ENCODE data around the gene CNEP1R1.

The CNEP1R1 gene

DNA sequence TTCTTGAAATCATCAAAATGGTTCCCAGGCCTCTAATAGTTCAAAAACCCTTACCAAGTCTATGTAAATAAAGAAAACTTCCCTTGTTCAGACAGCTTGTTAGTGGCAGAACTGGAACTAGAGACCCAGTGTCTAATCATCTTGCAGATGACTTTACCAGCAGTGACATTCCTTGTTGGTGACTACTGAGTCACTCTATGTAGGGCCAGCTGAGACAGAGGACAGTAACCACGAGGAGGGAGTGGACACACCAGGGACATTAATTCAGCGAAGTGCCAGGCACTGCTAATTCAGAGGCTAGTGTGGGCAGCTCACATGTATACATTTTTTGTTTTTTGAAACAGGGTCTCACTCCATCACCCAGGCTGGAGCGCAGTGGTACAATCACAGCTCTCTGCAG, 34.6 kb downstream of the CNEP1R1 start:
- no peak overlapping the region for H3K4me3 ChIP-seq (ENCODE audit: low read depth, low read length)

DNA sequence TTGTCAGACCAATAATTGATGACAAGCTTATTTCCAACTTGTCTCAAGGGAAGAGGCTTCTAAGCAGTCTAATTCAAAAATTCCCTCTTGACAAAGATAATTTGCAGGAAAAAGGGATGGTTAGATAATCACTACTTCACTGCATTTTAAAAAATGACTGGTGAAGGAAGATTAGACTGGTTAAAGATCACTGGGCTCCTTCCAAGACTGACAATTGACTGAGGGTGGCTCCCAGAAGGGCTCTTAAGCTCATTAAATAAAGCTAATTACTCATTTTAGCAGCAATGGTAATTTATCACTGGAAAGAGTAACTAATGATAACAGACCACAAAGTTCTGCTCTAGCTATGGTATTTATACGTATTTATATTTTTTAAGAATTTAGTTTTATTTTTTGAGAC, 36.3 kb downstream of the CNEP1R1 start:
- no peak overlapping the region for H3K4me3 ChIP-seq (ENCODE audit: low read depth, low read length)

DNA sequence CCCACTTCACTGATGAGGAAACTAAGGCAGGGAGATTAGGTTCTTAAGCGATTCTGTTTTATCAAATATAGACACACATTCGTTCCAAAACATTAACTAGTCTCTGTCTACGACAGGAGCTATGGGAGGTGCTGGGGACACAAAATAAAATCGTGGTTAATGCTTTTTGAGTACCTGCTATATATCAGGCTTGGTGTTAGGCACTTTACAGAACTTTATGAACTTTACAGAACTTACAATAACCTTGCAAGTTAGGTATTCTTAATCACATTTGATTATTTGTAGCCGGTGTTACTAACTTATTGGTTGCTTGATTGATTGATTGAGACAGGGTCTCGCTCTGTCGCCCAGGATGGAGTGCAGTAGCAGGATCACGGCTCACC, 40.2 kb downstream of the CNEP1R1 start:
- H3K4me3 ChIP-seq (ENCODE audit: low read depth, low read length): no peak overlapping the region

DNA sequence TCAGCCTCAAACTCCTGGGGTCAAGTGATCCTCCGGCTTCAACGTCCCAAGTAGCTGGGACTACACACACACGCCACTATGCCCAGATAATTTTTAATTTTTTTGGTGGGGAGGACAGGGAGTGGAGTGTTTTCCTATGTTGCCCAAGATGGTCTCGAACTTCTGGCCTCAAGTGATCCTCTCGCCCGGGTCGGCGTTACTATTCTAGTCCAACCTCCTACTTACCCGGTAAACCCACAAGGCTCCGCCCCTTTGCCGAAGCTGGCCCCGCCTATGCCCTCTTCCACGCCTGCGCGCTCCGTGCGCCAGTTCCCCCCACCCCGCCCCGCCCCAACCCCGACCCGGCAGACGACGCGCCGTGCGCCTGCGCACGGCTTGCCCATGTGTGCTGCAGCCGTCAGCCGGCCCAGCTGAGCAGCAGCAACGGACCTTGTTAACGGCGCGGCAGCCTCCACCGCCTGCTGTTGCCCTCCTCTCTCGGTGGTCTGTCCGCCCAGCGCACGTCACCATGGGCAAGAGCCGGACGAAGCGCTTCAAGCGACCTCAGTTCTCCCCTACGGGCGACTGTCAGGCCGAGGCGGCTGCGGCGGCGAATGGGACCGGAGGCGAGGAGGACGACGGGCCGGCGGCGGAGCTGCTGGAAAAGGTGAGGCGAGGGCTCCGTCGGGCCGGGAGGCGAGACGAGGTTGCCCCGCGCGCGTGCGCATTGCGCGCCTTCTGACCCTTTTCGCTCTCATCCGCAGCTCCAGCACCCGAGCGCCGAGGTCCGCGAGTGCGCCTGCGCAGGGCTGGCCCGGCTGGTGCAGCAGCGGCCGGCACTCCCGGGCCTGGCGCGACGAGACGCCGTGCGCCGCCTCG, 40.8 kb downstream of the CNEP1R1 start, which contains the start of gene HEATR3:
TSS of gene HEATR3 (plus strand) at position 347 of the 858 bp plus-strand sequence. CDS start at position 509, 162 bp downstream.
- H3K4me3 ChIP-seq (ENCODE audit: low read depth, low read length): peak within 1 kb of the TSS; percentile 76

DNA sequence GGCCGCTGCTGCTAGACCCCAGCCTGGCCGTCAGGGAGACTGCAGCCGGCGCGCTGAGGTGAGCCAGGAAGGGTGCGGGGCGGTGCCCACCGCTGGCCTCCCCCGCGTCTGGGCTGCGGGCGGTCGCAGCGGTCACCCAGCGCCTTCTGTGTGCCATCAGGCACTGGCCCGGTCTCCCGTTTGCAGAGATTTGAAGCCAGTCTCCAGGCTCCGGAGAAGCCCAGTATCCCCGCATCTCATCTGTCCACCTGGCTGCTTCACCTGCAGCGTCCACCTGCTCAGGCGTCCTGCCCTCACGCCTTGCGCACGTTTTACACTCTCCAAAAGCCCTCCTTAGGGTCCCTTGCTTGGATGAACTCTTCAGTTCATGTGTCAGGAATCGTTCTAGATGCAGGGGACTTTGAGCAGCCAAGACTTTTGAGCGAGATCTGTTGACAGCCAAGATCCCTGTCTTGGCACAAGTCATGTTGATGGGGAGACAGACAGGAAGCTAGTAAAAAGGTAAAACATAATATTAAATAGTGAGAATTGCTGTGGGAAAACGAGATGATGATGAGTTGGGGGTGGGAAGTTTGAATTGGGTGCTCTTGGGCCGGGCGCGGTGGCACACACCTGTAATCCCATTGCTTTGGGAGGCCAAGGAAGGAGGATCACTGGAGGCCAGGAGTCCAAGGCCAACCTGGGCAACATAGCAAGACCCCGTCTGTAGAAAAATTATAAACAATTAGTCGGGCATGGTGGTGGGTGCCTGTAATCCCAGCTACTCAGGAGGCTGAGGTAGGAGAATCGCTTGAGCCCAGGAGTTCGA, 41.7 kb downstream of the CNEP1R1 start:
- peak overlapping the region; percentile 76 for H3K4me3 ChIP-seq (ENCODE audit: low read depth, low read length)

DNA sequence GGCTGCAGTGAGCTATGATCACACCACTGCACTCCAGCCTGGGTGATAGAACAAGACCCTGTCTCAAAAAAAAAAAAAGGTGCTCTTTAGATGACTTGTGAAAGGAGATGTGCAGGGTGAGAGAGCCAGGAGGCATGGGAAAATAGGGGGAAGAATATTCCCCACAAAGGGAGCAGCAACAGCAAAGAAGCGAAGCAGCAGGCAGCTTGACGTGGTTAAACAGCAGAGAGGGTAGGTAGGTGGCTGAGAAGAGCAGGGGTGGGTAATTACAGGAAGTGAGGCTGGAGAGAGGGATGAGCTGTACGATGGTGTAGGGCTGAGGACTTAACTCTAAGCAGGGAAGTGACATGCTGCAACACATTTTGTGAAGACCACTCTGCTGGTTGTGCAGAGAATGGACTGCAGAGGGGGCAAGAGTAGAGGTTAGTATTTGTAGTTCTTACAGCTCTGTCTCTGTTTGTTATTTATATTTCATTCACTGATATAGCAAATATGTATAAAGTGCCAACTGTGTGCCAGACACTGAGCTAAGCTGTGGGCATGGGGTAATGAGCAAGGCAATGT, 42.3 kb downstream of the CNEP1R1 start:
- H3K4me3 ChIP-seq (ENCODE audit: low read depth, low read length): peak overlapping the region; percentile 1

DNA sequence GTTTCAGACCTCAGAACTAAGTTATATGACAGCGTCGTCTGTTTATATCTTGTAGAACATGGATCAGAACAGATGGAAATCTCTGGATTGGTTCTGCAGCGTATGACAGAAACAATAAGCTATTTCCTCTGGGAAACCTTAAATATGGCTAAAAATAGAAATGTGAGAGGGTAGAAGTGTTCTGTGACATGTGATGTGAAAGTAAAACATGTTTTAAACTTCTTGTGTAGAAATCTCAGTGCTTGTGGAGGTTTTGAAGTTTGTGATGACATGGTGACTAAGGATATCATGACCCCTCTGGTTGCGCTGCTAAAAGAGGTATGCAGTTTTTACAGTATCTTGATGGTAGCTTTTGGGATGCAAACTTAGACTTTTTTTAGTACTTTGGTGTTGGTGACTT, 43.5 kb downstream of the CNEP1R1 start:
- H3K4me3 ChIP-seq (ENCODE audit: low read depth, low read length): no peak overlapping the region

DNA sequence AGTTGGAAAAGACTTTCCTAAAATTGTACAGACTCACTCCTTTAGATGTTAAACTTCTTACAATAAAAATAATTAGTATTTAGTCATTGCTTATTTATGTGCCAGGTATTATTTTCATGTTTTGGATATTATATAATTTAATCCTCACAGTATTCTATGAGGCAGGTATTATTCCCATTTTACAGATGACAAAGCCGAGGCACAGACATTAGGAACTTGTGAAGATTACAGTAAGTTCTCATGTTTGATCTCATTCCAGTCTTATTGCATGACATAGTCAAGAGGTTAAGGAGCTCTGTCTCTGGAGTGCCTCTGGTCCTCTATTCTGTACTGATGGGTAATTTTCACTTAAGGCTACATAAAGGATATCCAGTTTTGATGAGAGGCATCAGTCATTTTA, 44.0 kb downstream of the CNEP1R1 start:
- H3K4me3 ChIP-seq (ENCODE audit: low read depth, low read length): no peak overlapping the region

DNA sequence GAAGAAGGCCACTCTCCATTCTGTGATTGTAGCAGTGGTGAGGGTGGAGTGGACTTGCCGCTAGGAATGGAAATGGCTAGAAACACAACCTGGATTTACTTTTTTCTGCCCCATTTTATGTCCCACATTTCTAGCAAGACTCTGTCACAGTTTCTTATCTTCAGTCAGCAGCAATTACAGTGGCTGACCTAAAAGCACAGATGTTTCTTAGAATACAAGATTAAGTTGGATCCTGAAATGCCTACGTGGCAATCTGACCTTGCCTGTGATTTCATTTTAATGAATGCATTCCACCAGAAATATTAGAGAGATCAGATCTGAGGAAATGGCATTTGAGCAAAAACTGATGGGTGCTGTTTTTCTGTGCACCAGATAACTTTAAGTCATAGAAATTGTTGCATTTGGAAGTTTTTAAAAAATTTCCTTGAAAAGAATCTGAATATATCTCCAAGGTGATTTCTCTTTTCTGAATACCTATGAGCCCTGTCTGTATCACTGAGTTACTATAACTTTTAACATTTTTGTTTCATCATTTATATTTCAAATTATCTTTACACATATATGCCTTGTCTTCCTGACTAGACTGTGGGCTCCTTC, 46.1 kb downstream of the CNEP1R1 start:
- H3K4me3 ChIP-seq (ENCODE audit: low read depth, low read length): no peak overlapping the region

DNA sequence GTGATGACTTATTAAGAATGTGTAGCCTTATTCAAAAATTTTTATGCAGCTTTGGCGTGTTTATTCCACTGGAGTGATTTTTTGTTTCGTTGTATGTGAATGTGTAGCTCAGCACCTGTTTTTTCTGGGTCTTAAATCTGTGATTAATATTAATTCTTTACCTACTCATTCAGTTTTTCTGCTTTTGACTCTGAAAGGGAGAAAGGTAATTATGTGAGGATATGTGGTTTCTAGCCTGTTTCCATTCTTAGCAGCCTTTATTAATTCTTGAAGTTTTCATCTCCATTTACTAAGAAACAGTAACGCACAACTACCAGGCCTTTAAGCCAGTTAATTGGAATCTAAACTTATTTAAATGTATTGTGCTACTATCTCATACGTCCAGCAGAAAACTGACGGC, 47.7 kb downstream of the CNEP1R1 start:
- H3K4me3 ChIP-seq (ENCODE audit: low read depth, low read length): no peak overlapping the region

DNA sequence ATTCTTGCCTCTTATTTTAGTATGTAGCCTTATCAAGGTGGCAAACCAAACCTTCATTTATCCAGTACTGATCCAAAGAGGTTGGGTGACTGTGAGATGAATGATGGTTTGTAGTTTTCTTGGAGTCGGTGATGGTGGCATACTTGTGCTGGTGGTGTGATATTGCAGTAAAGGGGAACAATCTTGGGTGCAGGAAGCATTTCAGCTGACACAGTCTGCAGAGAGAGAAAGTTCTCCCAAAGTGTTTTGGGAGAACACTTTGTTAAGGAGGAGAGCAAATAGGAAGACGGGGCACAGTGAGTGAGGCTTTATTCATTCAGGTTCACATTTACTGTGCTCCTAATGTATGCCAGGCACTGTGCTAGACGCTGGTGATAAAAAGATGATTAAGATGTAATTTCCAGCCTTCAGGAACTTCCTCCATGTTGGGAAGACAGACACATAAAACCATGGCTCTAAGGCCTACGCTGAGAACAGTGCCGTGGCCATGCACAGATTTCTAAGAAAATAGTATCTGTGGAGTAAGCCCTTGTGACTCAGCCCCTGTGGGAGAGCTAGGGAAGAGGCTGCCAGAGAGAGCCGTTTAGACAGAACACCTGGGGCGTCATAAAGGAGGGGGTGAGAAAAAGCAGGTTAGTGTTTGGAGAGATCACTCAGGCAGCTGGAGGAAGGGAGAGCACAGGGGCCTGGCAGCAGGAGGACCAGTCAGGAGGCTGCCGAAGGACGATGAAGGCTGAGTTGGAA, 54.5 kb downstream of the CNEP1R1 start:
- H3K4me3 ChIP-seq (ENCODE audit: low read depth, low read length): no peak overlapping the region

DNA sequence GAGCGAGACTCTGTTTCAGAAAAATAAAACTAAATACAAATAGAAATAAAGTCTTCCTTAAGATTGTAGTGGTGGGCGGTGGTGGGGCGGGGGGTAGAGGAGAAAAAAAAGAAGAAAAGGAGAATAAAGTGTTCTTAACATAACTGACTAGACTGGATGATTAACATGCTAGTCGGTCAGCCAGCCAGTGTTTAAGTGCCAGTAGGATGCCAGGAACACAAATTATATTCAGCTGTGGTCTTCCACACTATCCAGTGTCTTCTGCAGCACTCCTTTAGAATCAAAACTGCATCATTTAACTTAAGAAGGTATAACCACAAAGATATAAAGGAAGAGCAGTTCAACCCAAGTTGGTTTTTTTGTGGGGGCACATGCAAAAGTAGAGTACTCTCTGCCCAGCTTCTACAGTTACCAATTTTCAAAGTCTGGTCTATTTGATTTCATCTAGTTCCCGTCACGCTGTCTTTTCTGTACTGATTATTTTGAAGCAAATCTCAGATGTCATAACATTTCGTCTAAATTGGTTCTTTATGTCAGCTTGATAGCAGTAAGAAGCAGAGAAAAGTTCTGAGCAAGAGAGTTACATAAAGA, 56.5 kb downstream of the CNEP1R1 start:
- H3K4me3 ChIP-seq (ENCODE audit: low read depth, low read length): no peak overlapping the region

DNA sequence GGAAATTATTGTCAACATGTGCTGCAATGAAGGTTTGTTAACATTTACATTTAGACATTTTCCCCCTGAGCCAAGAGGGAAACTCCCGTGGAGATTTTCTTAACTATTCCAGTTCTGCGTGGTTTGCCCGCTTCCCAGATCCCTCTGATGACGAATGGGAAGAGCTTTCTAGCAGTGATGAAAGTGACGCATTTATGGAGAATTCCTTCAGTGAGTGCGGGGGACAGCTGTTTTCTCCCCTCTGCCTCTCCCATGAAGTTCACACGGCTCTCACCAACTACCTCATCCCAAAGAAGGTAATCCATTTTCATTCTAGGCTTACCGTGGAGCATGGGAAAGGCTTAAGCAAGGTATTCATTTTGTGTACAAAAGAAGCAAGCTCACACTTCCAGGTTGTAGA, 59.0 kb downstream of the CNEP1R1 start:
- no peak overlapping the region for H3K4me3 ChIP-seq (ENCODE audit: low read depth, low read length)

DNA sequence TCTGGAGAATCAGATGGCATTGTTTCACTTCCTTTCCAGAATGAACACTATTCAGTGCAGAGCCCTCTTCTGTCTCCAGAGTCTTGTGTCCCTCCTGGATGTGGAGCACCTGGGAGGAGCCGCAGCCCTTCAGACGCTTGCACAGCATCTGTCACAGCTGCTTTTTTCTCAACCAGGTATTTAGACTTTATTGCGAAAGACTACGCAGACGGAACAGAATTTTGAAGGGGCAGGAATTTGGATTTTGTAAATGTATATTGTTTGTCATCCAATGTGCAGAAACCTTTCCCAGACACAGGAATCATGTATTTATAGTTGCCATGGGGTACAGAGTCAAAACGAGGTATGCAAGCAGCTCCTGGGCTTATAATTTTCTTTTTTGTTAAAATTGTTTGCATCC, 61.2 kb downstream of the CNEP1R1 start:
- no peak overlapping the region for H3K4me3 ChIP-seq (ENCODE audit: low read depth, low read length)
